ENCODE measurements around the gene LRRC31. TPM values are rescaled to one million over a fixed set of nuclear protein-coding genes. Genes with fewer than 3 reads are reported as not detected.
A peak's percentile ranks its signal among the peaks of the same experiment; 100 is the strongest.

The LRRC31 gene
- total and polyA plus RNA-seq, 12 donors = not detected

- no peaks in the 10 kb centered on the region for H3K9me3 ChIP-seq
- H3K36me3 ChIP-seq = no peaks in the 10 kb centered on the region
- ATAC-seq (peak; percentile 80 to 100 (median 96)), DNase-seq (peak; percentile 72 to 84)
- no peak overlapping the region for H3K4me3 ChIP-seq
- H3K4me1 ChIP-seq = peaks cover 0 to 12% (median 4%) of the 10 kb centered on the region in 9 donors
- peak overlapping the region in 1 of 10 donors; percentile 29 for H3K27ac ChIP-seq
- H3K27me3 ChIP-seq = no peaks in the 10 kb centered on the region
- intact Hi-C loops (cut with DNase I) = no loop called here
- 8 to 21% methylated on average over 5 of the region's 5 CpGs for WGBS, 2 donors
- TF ChIP-seq, protein P1, sequence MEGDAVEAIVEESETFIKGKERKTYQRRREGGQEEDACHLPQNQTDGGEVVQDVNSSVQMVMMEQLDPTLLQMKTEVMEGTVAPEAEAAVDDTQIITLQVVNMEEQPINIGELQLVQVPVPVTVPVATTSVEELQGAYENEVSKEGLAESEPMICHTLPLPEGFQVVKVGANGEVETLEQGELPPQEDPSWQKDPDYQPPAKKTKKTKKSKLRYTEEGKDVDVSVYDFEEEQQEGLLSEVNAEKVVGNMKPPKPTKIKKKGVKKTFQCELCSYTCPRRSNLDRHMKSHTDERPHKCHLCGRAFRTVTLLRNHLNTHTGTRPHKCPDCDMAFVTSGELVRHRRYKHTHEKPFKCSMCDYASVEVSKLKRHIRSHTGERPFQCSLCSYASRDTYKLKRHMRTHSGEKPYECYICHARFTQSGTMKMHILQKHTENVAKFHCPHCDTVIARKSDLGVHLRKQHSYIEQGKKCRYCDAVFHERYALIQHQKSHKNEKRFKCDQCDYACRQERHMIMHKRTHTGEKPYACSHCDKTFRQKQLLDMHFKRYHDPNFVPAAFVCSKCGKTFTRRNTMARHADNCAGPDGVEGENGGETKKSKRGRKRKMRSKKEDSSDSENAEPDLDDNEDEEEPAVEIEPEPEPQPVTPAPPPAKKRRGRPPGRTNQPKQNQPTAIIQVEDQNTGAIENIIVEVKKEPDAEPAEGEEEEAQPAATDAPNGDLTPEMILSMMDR (IDR thresholded peaks at IDR 0.05) = no peak
Measured at GRCh38 chr3:169886671-169887070, 16.9 kb upstream of the LRRC31 start.

DNA sequence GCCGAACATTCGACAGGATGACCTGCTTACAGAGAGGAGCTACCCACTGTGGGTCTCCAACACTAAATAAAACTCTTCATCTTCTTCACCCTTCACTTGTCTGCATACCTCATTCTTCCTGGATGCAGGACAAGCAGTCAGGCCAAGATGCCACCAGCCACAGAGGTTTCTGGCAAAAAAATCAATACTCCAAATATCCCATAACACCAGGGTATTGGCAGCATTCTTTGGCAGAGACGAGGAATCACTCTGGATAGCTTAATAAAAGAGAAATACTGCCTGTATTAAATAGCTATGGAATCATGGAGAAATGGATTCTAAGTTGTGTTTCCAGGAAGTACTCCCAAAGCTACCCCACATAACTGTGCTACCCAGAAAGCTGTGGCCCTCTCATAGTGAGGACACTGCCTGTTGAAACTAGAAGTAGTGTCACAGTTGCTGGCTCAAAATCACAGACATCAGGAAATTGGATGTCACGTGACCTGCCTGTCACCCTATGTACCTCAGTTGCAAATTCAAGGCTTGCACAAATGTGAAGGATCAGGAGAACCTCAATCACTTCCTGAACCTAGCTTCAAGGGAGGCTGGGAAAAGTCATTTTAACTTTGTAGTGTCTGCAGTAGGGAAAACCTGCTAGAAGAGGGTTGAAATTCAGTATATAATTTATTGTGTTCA is 11.0 kb upstream of the LRRC31 start:
- H3K4me3 ChIP-seq = no peak overlapping the region
- whole genome bisulfite sequencing, 2 donors = 83 to 84% methylated on average over 4 of the region's 4 CpGs
- TF ChIP-seq, protein P1 (IDR thresholded peaks at IDR 0.05) = no peak
- H3K27ac ChIP-seq = no peak overlapping the region
- H3K27me3 ChIP-seq = no peaks in the 10 kb centered on the region
- intact Hi-C loops (cut with DNase I) = no loop called here
- no peaks in the 10 kb centered on the region for H3K9me3 ChIP-seq
- ATAC-seq = no peak
- H3K36me3 ChIP-seq = no peaks in the 10 kb centered on the region
- no peak for DNase-seq
- peaks cover 0 to 12% (median 0%) of the 10 kb centered on the region in 9 donors for H3K4me1 ChIP-seq

GRCh38 chr3:169879845-169880575 is 10.3 kb upstream of the LRRC31 start:
- Histone ChIP-seq H3K4me1 (peaks cover 0 to 12% (median 0%) of the 10 kb centered on the region in 9 donors), H3K9me3 (no peaks in the 10 kb centered on the region), H3K4me3 (no peak overlapping the region), H3K36me3 (no peaks in the 10 kb centered on the region), H3K27me3 (no peaks in the 10 kb centered on the region), H3K27ac (no peak overlapping the region)
- TF ChIP-seq, protein P1 (IDR thresholded peaks at IDR 0.05) = no peak
- ATAC-seq (peak in 2 of 8 donors; percentile 18 to 28), DNase-seq (no peak)
- intact Hi-C loops (cut with DNase I) = loop anchor here in 1 of 10 donors (10.0 kb wide), 1 partner anchor 75 kb away; no protein-coding TSS in a partner anchor
- WGBS, 2 donors = 71 to 73% methylated on average over 3 of the region's 3 CpGs

DNA sequence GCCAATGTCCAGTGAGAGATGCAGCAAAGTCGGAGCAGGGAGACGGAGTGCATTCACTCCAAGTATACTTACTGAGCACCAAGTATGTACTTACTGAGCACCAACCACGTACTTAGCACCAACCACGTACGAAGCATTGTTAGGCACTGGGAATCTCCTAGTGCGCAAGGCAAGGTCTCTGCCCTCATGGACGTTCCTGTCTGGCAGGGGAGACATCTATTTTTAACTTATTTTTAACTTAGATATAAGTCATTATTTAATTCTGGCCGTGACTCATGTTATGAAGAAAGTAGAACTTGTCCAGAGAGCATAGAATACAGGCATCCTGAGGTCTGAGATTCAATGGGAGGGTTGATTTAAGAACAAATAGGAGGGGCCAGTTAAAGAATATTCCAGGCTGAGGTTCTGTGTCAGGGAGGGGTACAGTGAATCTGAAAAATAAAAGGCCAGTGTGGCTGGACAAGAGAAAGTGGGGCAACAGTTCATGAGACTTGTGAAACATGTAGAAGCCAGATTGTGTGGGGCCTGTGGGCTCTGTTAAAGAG is 9.3 kb upstream of the LRRC31 start:
- no peak for DNase-seq
- Histone ChIP-seq H3K9me3 (no peaks in the 10 kb centered on the region), H3K27ac (no peak overlapping the region), H3K27me3 (no peaks in the 10 kb centered on the region), H3K36me3 (no peaks in the 10 kb centered on the region), H3K4me1 (peaks cover 0 to 12% (median 0%) of the 10 kb centered on the region in 9 donors), H3K4me3 (no peak overlapping the region)
- intact Hi-C loops (cut with DNase I) = loop anchor here in 1 of 10 donors (10.0 kb wide), 1 partner anchor 76 kb away; no protein-coding TSS in a partner anchor
- ATAC-seq = peak in 3 of 8 donors; percentile 27 to 52 (median 51)
- TF ChIP-seq, protein P1 (IDR thresholded peaks at IDR 0.05) = no peak
- WGBS, 2 donors = 75 to 80% methylated on average over 8 of the region's 8 CpGs
